Activated T-cell treated with anti-CD3 and anti-CD28 coated beads, Interleukin-2, amount 50 U/mL, for 24 hours (primary cell): ENCODE data around the gene FKBP1C.
"Not testable (repeated sequence)": the region's sequence is repeated elsewhere in the genome, so short reads cannot be mapped to it uniquely, and the experiment has no call there.

Experiments
- DNase-seq: peaks from one replicate; pipeline ENCODE4 v3.0.0-alpha.2; 2020
- H3K27ac Mint-ChIP-seq: 2 replicates; pipeline ENCODE4 v1.8.0; 2020; ENCODE audit warnings: mild to moderate bottlenecking, mixed read lengths
- H3K27me3 Mint-ChIP-seq: 2 replicates; pipeline ENCODE4 v1.8.0; 2020; ENCODE audit warnings: mixed read lengths
- H3K36me3 Mint-ChIP-seq: 2 replicates; pipeline ENCODE4 v1.8.0; 2020; ENCODE audit warnings: low read depth, mixed read lengths
- H3K4me1 Mint-ChIP-seq: 2 replicates; pipeline ENCODE4 v1.8.0; 2020; ENCODE audit warnings: low read depth, mixed read lengths
- H3K4me3 Mint-ChIP-seq: 2 replicates; pipeline ENCODE4 v1.8.0; 2020; ENCODE audit warnings: mild to moderate bottlenecking, moderate library complexity, mixed read lengths
- H3K9me3 Mint-ChIP-seq: 2 replicates; pipeline ENCODE4 v1.8.0; 2020; ENCODE audit warnings: mixed read lengths

The FKBP1C gene

GRCh38 chr6:63211343-63211742, at the start of gene FKBP1C:
Gene FKBP1C, plus strand, starts transcription at chr6:63211469.
- H3K36me3 Mint-ChIP-seq, H3K27ac Mint-ChIP-seq, DNase-seq, H3K27me3 Mint-ChIP-seq, H3K4me1 Mint-ChIP-seq, H3K4me3 Mint-ChIP-seq: not testable (repeated sequence)
- peaks cover 24% of the 10 kb centered on the region for H3K9me3 Mint-ChIP-seq

- H3K4me3 Mint-ChIP-seq, H3K4me1 Mint-ChIP-seq, H3K27ac Mint-ChIP-seq, H3K36me3 Mint-ChIP-seq, H3K9me3 Mint-ChIP-seq, DNase-seq, H3K27me3 Mint-ChIP-seq: not testable (repeated sequence)
These were observed 47.0 kb upstream of the FKBP1C start for GRCh38 chr6:63164047-63164803.

- Mint-ChIP-seq H3K36me3 (no peaks in the 10 kb centered on the region), H3K4me1 (no peaks in the 10 kb centered on the region), H3K9me3 (peaks cover 4% of the 10 kb centered on the region), H3K27me3 (no peaks in the 10 kb centered on the region), H3K27ac (no peak overlapping the region), H3K4me3 (no peak overlapping the region)
- DNase-seq, result no peak
These were observed 37.1 kb upstream of the FKBP1C start for GRCh38 chr6:63174173-63174572.

GRCh38 chr6:63176181-63176580, 35.1 kb upstream of the FKBP1C start:
- H3K36me3 Mint-ChIP-seq, result no peaks in the 10 kb centered on the region
- H3K27me3 Mint-ChIP-seq, result no peaks in the 10 kb centered on the region
- no peak for DNase-seq
- no peak overlapping the region for H3K27ac Mint-ChIP-seq
- peaks cover 2% of the 10 kb centered on the region for H3K9me3 Mint-ChIP-seq
- H3K4me1 Mint-ChIP-seq, result no peaks in the 10 kb centered on the region
- H3K4me3 Mint-ChIP-seq, result no peak overlapping the region

GRCh38 chr6:63180367-63180766, 30.9 kb upstream of the FKBP1C start:
- no peak for DNase-seq
- no peaks in the 10 kb centered on the region for H3K9me3 Mint-ChIP-seq
- H3K4me3 Mint-ChIP-seq, result no peak overlapping the region
- no peaks in the 10 kb centered on the region for H3K36me3 Mint-ChIP-seq
- H3K4me1 Mint-ChIP-seq, result no peaks in the 10 kb centered on the region
- H3K27me3 Mint-ChIP-seq, result no peaks in the 10 kb centered on the region
- H3K27ac Mint-ChIP-seq, result no peak overlapping the region

GRCh38 chr6:63186970-63187369, 24.3 kb upstream of the FKBP1C start:
- DNase-seq, result no peak
- Mint-ChIP-seq H3K4me1 (no peaks in the 10 kb centered on the region), H3K27ac (no peak overlapping the region), H3K27me3 (no peaks in the 10 kb centered on the region), H3K9me3 (no peaks in the 10 kb centered on the region), H3K4me3 (no peak overlapping the region), H3K36me3 (no peaks in the 10 kb centered on the region)

GRCh38 chr6:63188828-63189227, 22.4 kb upstream of the FKBP1C start:
- peaks cover 4% of the 10 kb centered on the region for H3K9me3 Mint-ChIP-seq
- no peak overlapping the region for H3K27ac Mint-ChIP-seq
- no peak for DNase-seq
- no peaks in the 10 kb centered on the region for H3K4me1 Mint-ChIP-seq
- no peaks in the 10 kb centered on the region for H3K36me3 Mint-ChIP-seq
- H3K27me3 Mint-ChIP-seq, result no peaks in the 10 kb centered on the region
- no peak overlapping the region for H3K4me3 Mint-ChIP-seq

- DNase-seq, result no peak
- no peaks in the 10 kb centered on the region for H3K27me3 Mint-ChIP-seq
- no peak overlapping the region for H3K27ac Mint-ChIP-seq
- peaks cover 4% of the 10 kb centered on the region for H3K9me3 Mint-ChIP-seq
- H3K4me1 Mint-ChIP-seq, result no peaks in the 10 kb centered on the region
- no peak overlapping the region for H3K4me3 Mint-ChIP-seq
- H3K36me3 Mint-ChIP-seq, result no peaks in the 10 kb centered on the region
These were observed 17.9 kb upstream of the FKBP1C start for GRCh38 chr6:63193324-63193723.

- no peaks in the 10 kb centered on the region for H3K4me1 Mint-ChIP-seq
- no peaks in the 10 kb centered on the region for H3K36me3 Mint-ChIP-seq
- no peak for DNase-seq
- peaks cover 4% of the 10 kb centered on the region for H3K9me3 Mint-ChIP-seq
- H3K4me3 Mint-ChIP-seq, result no peak overlapping the region
- no peak overlapping the region for H3K27ac Mint-ChIP-seq
- H3K27me3 Mint-ChIP-seq, result no peaks in the 10 kb centered on the region
These were observed 13.5 kb upstream of the FKBP1C start for GRCh38 chr6:63197741-63198140.

GRCh38 chr6:63213325-63213724, 2.1 kb downstream of the FKBP1C start:
- DNase-seq, result no peak
- Mint-ChIP-seq H3K36me3 (no peaks in the 10 kb centered on the region), H3K4me1 (no peaks in the 10 kb centered on the region), H3K4me3 (no peak overlapping the region), H3K27me3 (no peaks in the 10 kb centered on the region), H3K9me3 (peaks cover 21% of the 10 kb centered on the region), H3K27ac (no peak overlapping the region)

GRCh38 chr6:63214816-63215215, 3.5 kb downstream of the FKBP1C start:
- H3K9me3 Mint-ChIP-seq, result peaks cover 21% of the 10 kb centered on the region
- H3K27ac Mint-ChIP-seq, result no peak overlapping the region
- no peaks in the 10 kb centered on the region for H3K4me1 Mint-ChIP-seq
- no peak for DNase-seq
- no peak overlapping the region for H3K4me3 Mint-ChIP-seq
- no peaks in the 10 kb centered on the region for H3K36me3 Mint-ChIP-seq
- no peaks in the 10 kb centered on the region for H3K27me3 Mint-ChIP-seq

- H3K9me3 Mint-ChIP-seq, result no peaks in the 10 kb centered on the region
- H3K4me3 Mint-ChIP-seq, result no peak overlapping the region
- no peak for DNase-seq
- H3K36me3 Mint-ChIP-seq, result no peaks in the 10 kb centered on the region
- H3K27ac Mint-ChIP-seq, result no peak overlapping the region
- H3K27me3 Mint-ChIP-seq, result no peaks in the 10 kb centered on the region
- H3K4me1 Mint-ChIP-seq, result no peaks in the 10 kb centered on the region
These were observed 12.9 kb downstream of the FKBP1C start for GRCh38 chr6:63224179-63224578.

GRCh38 chr6:63225987-63226386, 14.7 kb downstream of the FKBP1C start:
- H3K36me3 Mint-ChIP-seq, H3K27ac Mint-ChIP-seq, DNase-seq, H3K4me1 Mint-ChIP-seq, H3K4me3 Mint-ChIP-seq, H3K27me3 Mint-ChIP-seq, H3K9me3 Mint-ChIP-seq: not testable (repeated sequence)

- H3K4me1 Mint-ChIP-seq, H3K27ac Mint-ChIP-seq, H3K9me3 Mint-ChIP-seq: not testable (repeated sequence)
These were observed 16.9 kb downstream of the FKBP1C start for GRCh38 chr6:63227928-63228894.

GRCh38 chr6:63230027-63230426, 18.8 kb downstream of the FKBP1C start:
- DNase-seq, H3K4me1 Mint-ChIP-seq, H3K4me3 Mint-ChIP-seq, H3K27ac Mint-ChIP-seq, H3K36me3 Mint-ChIP-seq, H3K27me3 Mint-ChIP-seq: not testable (repeated sequence)
- peaks cover 15% of the 10 kb centered on the region for H3K9me3 Mint-ChIP-seq

More at GRCh38 chr6:63227928-63228894, 16.9 kb downstream of the FKBP1C start:
- H3K36me3 Mint-ChIP-seq, H3K27me3 Mint-ChIP-seq, DNase-seq, H3K4me3 Mint-ChIP-seq: not testable (repeated sequence)
